Measurements from ENCODE around the gene SLC41A1.

SLC41A1 gene

DNA sequence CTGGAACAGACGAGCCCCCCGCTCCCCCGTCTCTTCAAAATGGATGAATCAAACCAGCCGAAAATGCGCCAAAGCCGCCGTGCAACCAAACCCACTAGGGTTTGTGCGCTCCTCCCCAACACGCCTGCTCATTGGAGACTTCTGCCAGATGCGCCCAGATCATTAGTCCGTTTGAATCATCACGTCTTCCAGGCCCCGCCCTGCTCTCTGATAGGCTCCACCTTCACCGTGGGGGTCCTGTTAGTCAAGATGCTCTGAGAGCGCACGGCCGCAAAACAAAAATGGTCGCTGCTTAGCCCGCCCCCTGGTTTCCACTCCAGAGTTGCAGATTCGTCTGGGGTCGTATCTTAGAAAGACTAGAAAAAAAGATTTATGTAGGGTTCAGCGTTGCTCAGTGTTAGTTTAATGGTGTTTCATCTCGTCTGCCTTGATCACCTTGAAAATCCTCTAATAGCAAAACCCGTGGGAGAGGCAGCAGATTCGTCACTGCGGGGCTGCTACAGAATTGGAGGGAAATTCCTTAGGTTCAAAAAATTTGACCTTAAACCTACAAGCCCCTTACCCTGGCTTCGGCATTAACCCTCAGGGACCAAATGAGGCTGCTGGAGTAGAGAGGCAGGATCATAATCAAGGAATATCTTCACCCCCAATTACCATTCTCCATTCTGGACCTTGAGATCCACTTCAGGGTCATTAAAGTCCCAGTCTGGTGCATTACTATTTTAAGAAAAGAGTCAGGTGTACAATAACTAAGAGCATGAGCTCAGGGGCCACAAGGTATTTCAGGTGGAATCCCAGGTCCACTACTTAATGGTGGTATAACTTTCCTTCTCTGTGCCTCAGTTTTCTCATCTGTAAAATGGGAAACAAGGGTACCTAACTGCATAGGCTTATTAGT lies 62.6 kb downstream of the SLC41A1 start, which contains the start of gene NUCKS1:
TSS of gene NUCKS1 (minus strand) at position 45 of the 898 bp plus-strand sequence. CDS start 209 bp downstream, outside the sequence.
- DNase-seq: peak; percentile 97 to 98

DNA sequence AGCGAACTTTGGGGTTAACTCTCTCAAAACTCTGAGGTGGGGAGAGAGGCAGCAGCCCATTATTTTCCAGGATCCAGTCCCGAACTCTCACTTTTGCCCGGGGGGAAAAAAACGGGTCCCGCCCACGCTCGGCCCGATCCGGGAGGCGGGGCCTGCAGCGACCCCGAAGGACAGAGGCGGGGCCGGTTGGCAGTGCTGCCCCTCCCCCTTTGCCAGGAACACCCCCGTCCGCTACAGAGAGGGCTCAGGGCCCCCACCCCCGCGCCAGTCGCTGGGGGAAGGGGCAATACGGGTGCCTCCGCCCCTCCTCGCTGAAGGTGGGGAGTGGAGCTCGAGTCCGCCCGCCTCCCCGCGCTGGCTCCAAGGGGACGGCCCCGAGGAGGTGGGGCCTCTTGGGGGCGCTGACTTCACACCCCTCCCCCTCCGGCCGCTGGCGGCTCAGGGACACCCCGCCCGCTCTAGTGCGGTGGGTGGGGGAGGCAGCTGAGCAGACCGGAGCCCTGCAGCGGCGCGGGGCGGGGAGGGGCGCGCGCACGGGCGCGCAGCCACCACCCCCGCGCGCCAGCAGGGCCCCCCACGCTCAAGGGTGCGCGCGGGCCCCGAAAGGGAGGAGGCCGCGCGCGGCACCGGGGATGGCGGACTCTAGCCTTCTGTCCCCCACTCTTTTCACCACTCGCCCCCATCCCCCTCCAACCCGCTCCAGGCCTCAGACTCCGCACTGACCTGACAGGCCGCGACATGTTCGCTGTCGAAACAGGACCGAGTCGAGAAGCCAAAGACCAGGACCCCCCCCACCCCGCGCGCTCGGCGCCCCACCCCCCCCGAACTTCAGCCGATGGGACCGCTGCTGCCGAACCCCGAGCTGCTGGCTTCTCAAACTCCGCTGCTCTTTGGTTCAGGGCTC lies 63.5 kb downstream of the SLC41A1 start:
- peak; percentile 87 to 89 for DNase-seq

DNA sequence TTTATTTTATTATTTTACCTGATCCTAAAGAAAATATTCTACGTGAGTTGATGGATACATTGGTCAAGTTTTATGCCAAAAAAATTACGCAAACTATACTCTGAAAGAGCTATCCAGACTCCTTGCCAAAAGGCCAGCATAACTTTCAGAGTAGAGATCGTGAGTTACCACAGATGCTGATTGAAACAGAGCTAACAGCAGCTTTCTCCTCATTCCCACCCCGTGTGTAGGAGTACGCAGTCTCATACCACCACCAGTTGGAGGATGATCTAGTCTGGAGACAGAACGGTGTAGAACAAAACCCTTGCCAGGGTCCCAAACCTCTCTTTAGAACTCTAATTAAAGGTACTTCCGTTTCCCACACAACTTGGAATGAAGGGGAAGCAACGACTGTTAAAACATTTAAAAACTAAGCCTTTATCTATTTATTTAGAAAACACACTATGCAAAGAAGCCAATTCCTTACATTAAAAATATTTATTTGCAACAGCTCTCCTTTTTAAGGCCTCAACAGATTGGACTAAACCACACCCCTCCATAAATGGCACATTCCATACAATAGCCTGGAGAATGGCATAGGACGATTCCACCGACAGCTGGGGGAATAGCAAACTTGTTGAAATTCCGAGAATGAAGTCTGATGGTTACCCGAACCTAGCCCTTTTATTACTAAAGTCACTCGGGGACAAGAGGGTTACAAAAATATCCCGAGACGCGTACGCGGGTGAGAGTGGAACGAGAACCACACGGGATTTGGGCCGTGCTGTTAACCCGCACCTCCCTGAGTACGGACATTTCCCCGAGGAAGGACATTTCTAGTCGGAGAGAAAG lies 64.4 kb downstream of the SLC41A1 start:
- peak; percentile 47 to 79 for DNase-seq

DNA sequence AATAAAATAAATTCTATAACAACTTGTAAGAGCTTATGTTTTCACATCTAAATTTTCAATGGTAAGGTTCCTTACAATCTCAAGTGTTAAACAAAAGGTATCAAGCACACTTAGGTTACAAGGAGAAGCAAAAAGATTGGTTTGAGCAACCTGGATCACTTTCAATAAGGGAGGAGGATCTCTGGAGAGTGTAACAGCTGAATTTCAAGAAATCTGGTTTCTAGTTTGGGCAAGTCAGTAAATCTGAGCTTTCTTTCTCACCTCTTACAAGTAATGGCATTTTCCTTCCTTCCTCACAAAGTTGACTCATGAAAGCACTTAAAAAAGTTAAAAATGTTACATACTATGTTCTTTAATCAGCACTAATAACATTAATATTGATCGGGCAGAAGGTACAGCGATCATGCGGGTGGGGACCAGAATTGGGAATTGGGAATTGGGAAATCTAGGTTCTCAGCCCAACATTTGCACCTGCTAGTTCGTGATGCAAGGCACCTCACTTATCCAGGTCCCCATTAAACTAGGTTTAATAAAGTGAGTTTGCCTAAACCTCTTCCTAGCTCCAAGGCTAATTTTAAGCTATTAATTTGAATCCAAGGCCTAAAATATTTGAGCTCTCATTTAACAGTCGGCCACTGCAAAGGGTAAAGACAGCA lies 66.1 kb downstream of the SLC41A1 start:
- DNase-seq: no peak

DNA sequence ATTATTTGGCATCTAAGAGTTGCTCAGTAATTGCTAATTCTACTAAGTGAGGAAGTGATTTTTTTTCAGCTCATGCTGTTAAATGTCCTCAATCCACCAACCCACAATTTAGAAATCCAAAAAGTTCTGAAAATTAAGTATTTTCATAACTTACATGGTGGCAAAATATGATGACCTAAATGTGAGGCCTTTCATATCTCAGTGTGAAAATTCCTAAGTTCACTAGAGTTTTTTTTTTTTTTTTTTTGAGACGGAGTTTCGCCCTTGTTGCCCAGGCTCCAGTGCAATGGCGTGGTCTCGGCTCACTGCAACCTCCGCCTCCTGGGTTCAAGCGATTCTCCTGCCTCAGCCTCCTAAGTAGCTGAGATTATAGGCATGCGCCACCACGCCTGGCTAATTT lies 68.6 kb downstream of the SLC41A1 start:
- no peak for DNase-seq

DNA sequence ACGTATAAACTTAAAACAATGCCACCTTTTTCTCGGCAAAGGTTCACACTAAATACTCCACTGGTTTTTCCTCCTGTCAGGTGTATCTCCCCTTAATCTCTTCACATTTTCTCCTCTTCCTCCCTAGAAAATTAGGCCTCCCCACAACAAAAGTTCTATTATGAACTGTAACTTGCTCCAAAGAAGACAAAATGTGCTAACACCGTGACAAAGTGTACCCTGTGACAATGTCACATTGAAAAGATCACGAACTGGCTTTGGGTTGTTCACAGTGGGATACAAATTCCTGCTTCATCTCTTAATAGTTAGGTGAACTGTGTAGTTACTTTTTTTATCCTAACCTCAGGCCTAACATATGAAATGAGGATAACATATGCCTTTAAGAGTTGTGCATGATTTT lies 69.0 kb downstream of the SLC41A1 start:
- DNase-seq: no peak

DNA sequence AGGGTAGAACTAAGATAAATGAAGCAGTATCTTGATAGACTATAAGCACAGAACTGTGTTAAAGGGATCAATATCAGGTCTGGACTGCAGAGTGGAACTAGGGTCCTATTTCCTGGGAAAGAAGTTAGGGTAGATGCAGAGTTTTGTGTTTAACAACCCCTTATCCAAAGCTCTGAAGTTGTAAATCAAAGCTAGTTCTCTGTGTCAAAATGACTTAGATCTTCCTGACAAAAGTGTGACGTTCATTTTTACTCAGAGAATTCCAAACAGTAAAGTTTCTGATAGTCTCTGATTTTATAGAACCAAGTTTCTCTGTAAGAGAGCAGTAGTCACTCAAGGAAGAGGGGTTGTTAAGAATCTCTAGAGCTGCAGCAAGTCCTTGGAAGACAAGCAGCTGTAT lies 71.3 kb downstream of the SLC41A1 start:
- no peak for DNase-seq

DNA sequence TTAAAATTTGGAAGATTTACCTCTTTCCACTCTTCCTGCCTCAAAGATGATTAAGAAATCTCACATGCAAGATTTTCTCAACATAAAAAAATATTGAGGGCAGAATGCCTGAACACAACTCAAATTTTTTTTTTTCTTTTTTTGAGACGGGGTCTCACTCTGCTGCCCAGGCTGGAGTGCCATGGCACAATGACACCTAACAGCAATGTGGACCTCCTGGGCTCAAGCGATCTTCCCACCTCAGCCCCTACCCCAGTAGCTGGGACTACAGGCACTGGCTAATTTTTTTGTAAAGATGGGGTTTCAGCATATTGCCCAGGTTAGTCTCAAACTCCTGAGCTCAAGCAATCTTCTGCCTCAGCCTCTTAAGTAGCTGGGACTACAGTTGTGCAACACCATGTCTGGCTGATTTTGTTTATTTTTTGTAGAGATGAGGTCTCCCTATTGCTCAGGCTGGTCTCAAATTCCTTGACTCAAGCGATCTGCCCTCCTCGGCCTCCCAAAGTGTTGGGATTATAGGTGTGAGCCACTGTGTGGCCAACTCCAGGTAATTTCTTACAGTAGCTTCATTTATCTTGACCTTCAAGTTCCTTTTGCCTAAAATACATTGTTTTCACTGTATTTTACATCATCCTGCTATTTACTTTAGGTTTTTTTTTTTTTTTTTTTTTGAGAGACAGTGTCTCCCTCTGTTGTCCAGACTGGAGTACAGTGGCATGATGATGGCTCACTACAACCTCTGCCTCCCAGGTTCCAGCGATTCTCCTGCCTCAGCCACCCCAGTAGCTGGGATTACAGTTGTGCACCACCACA lies 73.4 kb downstream of the SLC41A1 start:
- DNase-seq: no peak

All from SHP77 (cell line).